ENCODE measurements around the gene NFYB. TPM values are rescaled to one million over a fixed set of nuclear protein-coding genes. Genes with fewer than 3 reads are reported as not detected.

NFYB gene
- total RNA-seq, 1 donor: 25.7 TPM

DNA sequence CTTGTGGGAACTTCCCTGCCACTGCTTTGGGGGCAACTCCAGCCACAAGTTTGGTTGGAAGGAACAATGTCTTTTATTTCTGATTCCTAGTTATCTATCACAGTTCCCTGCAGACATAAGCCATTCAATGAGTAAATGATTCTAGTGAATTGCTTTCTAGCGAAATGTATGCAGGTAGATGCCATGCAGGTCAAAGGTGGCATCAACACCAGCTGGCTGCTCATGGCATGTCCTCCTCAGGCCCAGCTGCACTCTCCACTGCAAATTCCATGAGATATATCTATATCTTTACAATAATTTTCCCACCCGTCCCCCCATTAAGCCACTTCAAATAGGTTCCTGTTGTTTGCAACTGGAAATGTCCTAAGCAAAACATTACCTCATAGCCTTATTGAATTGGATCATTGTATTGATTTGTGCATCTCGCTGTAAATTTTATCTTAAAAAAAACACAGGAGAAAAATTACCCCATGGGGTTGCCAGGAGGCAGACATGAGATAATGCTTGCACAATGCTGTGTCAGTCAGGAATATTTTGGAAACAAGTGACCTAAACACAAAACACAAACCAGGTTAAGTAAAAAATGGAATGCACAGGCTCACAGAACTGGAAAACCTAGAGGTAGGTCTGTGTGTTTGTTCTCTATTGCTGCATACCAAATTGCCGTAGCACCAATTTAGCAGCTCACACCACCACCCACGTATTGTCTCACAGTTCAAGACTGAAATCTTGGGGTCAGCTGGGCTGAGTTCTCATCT, 44.8 kb upstream of the NFYB start:
- Histone ChIP-seq H3K9me3 (ENCODE audit: low read depth, low read length) (peaks cover 11% of the 10 kb centered on the region), H3K27me3 (ENCODE audit: insufficient read depth, low read length) (no peaks in the 10 kb centered on the region), H3K27ac (ENCODE audit: low read depth, low read length) (peak overlapping the region; percentile 66), H3K4me1 (ENCODE audit: insufficient read depth, low read length) (peaks cover 37% of the 10 kb centered on the region), H3K4me3 (ENCODE audit: insufficient read depth, low read length) (no peak overlapping the region), H4K20me1 (ENCODE audit: insufficient read depth, low read length) (no peaks in the 10 kb centered on the region), H3K4me2 (ENCODE audit: insufficient read depth, low read length) (peak overlapping the region; percentile 40), H3K79me2 (ENCODE audit: insufficient read depth, low read length) (no peaks in the 10 kb centered on the region), H2AFZ (ENCODE audit: low read length) (no peak overlapping the region), H3K36me3 (ENCODE audit: insufficient read depth, low read length) (peaks cover 3% of the 10 kb centered on the region)
- no peak for DNase-seq (ENCODE audit: insufficient read length, low spot score, missing footprints)
- TF ChIP-seq, protein P1, sequence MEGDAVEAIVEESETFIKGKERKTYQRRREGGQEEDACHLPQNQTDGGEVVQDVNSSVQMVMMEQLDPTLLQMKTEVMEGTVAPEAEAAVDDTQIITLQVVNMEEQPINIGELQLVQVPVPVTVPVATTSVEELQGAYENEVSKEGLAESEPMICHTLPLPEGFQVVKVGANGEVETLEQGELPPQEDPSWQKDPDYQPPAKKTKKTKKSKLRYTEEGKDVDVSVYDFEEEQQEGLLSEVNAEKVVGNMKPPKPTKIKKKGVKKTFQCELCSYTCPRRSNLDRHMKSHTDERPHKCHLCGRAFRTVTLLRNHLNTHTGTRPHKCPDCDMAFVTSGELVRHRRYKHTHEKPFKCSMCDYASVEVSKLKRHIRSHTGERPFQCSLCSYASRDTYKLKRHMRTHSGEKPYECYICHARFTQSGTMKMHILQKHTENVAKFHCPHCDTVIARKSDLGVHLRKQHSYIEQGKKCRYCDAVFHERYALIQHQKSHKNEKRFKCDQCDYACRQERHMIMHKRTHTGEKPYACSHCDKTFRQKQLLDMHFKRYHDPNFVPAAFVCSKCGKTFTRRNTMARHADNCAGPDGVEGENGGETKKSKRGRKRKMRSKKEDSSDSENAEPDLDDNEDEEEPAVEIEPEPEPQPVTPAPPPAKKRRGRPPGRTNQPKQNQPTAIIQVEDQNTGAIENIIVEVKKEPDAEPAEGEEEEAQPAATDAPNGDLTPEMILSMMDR (IDR thresholded peaks at IDR 0.05; ENCODE audit: extremely low read depth, low read depth, low read length): no peak

DNA sequence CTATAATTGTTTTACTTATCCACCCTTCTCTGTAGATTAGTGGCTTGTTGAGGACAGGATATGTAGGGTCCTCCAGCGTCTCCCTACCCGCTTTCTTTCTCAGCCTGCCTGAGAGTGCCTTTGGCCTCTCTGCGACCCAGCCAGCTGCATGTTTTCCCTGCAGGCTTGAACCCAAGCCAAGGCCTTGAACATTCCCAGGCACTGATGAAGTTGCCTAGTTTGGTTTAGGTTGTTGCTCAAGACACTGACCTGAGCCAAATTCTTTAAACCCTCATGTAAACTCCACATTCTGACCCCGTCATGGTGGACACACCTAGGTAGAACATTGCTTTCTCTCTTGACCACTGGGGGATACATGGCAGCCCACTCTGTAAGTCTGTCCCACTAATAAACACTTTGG, 44.1 kb upstream of the NFYB start:
- Histone ChIP-seq H4K20me1 (ENCODE audit: insufficient read depth, low read length) (no peaks in the 10 kb centered on the region), H3K4me3 (ENCODE audit: insufficient read depth, low read length) (no peak overlapping the region), H2AFZ (ENCODE audit: low read length) (no peak overlapping the region), H3K36me3 (ENCODE audit: insufficient read depth, low read length) (peaks cover 3% of the 10 kb centered on the region), H3K79me2 (ENCODE audit: insufficient read depth, low read length) (no peaks in the 10 kb centered on the region), H3K9me3 (ENCODE audit: low read depth, low read length) (peaks cover 11% of the 10 kb centered on the region), H3K27me3 (ENCODE audit: insufficient read depth, low read length) (no peaks in the 10 kb centered on the region), H3K4me2 (ENCODE audit: insufficient read depth, low read length) (peak overlapping the region; percentile 40), H3K27ac (ENCODE audit: low read depth, low read length) (peak overlapping the region; percentile 66), H3K4me1 (ENCODE audit: insufficient read depth, low read length) (peaks cover 44% of the 10 kb centered on the region)
- peak; percentile 56 for DNase-seq (ENCODE audit: insufficient read length, low spot score, missing footprints)
- TF ChIP-seq, protein P1 (IDR thresholded peaks at IDR 0.05; ENCODE audit: extremely low read depth, low read depth, low read length): no peak

DNA sequence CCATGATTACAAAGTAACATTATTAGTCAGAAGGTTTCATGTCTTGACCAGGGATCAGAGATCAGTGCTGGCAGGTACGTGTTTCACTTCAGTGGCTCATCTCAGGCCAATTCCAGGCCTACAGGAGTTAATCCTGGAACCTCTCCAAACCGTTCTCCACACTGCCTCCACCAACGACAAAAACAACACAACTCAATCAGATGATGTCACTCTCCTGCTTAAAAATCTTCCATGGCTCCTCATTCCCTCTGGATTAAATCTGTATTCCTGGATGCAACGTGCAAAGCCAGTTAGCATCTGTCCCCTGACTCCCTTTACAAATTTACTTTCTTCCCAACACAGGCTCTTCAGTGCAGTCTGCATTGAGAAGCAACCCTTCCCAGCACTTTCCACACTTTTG, 43.3 kb upstream of the NFYB start:
- no peak for DNase-seq (ENCODE audit: insufficient read length, low spot score, missing footprints)
- TF ChIP-seq, protein P1 (IDR thresholded peaks at IDR 0.05; ENCODE audit: extremely low read depth, low read depth, low read length): no peak
- Histone ChIP-seq H3K27ac (ENCODE audit: low read depth, low read length) (peak overlapping the region; percentile 66), H2AFZ (ENCODE audit: low read length) (no peak overlapping the region), H3K4me2 (ENCODE audit: insufficient read depth, low read length) (peak overlapping the region; percentile 27), H3K9me3 (ENCODE audit: low read depth, low read length) (peaks cover 11% of the 10 kb centered on the region), H3K4me1 (ENCODE audit: insufficient read depth, low read length) (peaks cover 48% of the 10 kb centered on the region), H3K4me3 (ENCODE audit: insufficient read depth, low read length) (no peak overlapping the region), H3K36me3 (ENCODE audit: insufficient read depth, low read length) (peaks cover 3% of the 10 kb centered on the region), H3K27me3 (ENCODE audit: insufficient read depth, low read length) (no peaks in the 10 kb centered on the region), H3K79me2 (ENCODE audit: insufficient read depth, low read length) (no peaks in the 10 kb centered on the region), H4K20me1 (ENCODE audit: insufficient read depth, low read length) (no peaks in the 10 kb centered on the region)

DNA sequence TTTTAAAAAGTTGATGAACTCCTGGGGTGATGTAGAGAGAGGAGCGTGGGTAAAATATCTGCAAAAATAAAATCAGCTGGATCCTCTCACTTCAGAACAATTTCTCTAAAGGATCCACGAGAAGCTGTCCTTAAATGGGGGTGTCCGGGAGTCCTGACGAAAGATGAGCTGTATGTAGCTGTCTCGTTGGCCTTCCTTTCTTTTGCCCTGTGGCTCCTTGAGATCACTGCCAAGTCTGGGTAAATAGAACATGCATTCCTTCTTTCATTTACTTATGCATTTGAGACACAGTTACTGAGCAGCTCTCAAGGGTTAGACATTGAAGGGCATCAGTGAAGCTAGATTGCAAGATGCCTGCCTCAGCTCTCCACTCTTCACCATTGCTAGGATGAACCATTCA, 42.4 kb upstream of the NFYB start:
- Histone ChIP-seq H3K27me3 (ENCODE audit: insufficient read depth, low read length) (no peaks in the 10 kb centered on the region), H4K20me1 (ENCODE audit: insufficient read depth, low read length) (no peaks in the 10 kb centered on the region), H3K79me2 (ENCODE audit: insufficient read depth, low read length) (no peaks in the 10 kb centered on the region), H3K27ac (ENCODE audit: low read depth, low read length) (peak overlapping the region; percentile 66), H3K4me3 (ENCODE audit: insufficient read depth, low read length) (no peak overlapping the region), H2AFZ (ENCODE audit: low read length) (no peak overlapping the region), H3K4me1 (ENCODE audit: insufficient read depth, low read length) (peaks cover 48% of the 10 kb centered on the region), H3K9me3 (ENCODE audit: low read depth, low read length) (peaks cover 11% of the 10 kb centered on the region), H3K36me3 (ENCODE audit: insufficient read depth, low read length) (peaks cover 3% of the 10 kb centered on the region), H3K4me2 (ENCODE audit: insufficient read depth, low read length) (no peak overlapping the region)
- no peak for DNase-seq (ENCODE audit: insufficient read length, low spot score, missing footprints)
- TF ChIP-seq, protein P1 (IDR thresholded peaks at IDR 0.05; ENCODE audit: extremely low read depth, low read depth, low read length): no peak

Data from osteoblast (primary cell).